HepG2 (cell line): Measurements from ENCODE around the gene CALCR. TPM values are rescaled to one million over a fixed set of nuclear protein-coding genes. Genes with fewer than 3 reads are reported as not detected.

ENCODE experiments used
- ATAC-seq: fragments of 200-7000 bp; cut with Tn5 transposase; 3 replicates; pipeline ENCODE4 v1.9.1; 2020; ENCODE audit warnings: mild to moderate bottlenecking, moderate library complexity
- BruUV-seq: library from RNA; stranded (reverse); fragments of 400-500 nt; replicated peaks from 2 replicates; lab custom pipeline; 2021; lab: Mats Ljungman, UMichigan
- CTCF ChIA-PET: fragments of 300-600 bp; formaldehyde crosslinking; extraction: SDS; loops from one replicate; lab custom pipeline; 2021; ENCODE audit warnings: low total read pairs, inconsistent platforms, low intra/inter-chr PET ratio; lab: Yijun Ruan, JAX
- POLR2A ChIA-PET: fragments of 350-600 bp; sonication (Branson Sonifier 250); formaldehyde crosslinking; loops from one replicate; lab custom pipeline; 2020; ENCODE audit warnings: antibody characterized with exemption, inconsistent platforms; lab: Yijun Ruan, JAX
- DNase-seq: peaks from one replicate; pipeline ENCODE4 v3.0.0-alpha.2; 2015; ENCODE audit warnings: low spot score
- FAIRE-seq: peaks from 3 replicates; lab custom pipeline; 2011; peaks lifted over from hg19 to GRCh38; lab: Jason Lieb, UNC
- H2AFZ ChIP-seq: one replicate; pipeline ENCODE4 v1.6.1; 2011; ENCODE audit warnings: low read length, inconsistent platforms
- H3K27ac ChIP-seq: fragments of 300-600 bp; 3 replicates; pipeline ENCODE4 v1.8.0; 2011; ENCODE audit warnings: mixed run types, mild to moderate bottlenecking, mixed read lengths, low read length, inconsistent platforms; ENCODE audit not compliant: insufficient read depth; ENCODE audit errors: extremely low read length
- H3K27me3 ChIP-seq, 2 experiments: fragments of 200-600 bp in 1 of 2; 2 replicates in 1 of 2; 3 replicates in 1 of 2; pipeline versions ENCODE4 v1.6.0 to v1.8.0; 2011; ENCODE audit warnings: low read length in 2 of 2, mild to moderate bottlenecking in 2 of 2, moderate library complexity in 2 of 2, inconsistent platforms in 1 of 2; ENCODE audit not compliant: insufficient read depth in 2 of 2, control insufficient read depth in 1 of 2
- H3K36me3 ChIP-seq, 2 experiments: fragments of 200-600 bp in 1 of 2; replicated peaks in 1 of 2; 2 replicates in 1 of 2; 3 replicates in 1 of 2; pipeline versions ENCODE4 v1.5.1 to v1.8.0; 2011; ENCODE audit warnings: low read length in 2 of 2, inconsistent platforms in 1 of 2; ENCODE audit not compliant: insufficient read depth in 2 of 2, control insufficient read depth in 1 of 2
- H3K4me1 ChIP-seq: 2 replicates; pipeline ENCODE4 v1.5.1; 2012; ENCODE audit warnings: low read length, inconsistent platforms; ENCODE audit not compliant: insufficient read depth
- H3K4me2 ChIP-seq: 2 replicates; pipeline ENCODE4 v1.6.0; 2011; ENCODE audit warnings: low read depth, low read length, inconsistent platforms
- H3K4me3 ChIP-seq, 3 experiments: fragments of 200-600 bp in 1 of 3; sonication (generic), shearing (Covaris generic) in 1 of 3; replicated peaks in 1 of 3; 2 replicates each; pipeline ENCODE4 v1.5.1; 2011 to 2016; ENCODE audit warnings: low read length in 3 of 3, inconsistent platforms in 2 of 3, low read depth in 2 of 3, mild to moderate bottlenecking in 2 of 3, control low read depth in 1 of 3, mixed read lengths in 1 of 3; ENCODE audit not compliant: insufficient read depth in 1 of 3
- H3K79me2 ChIP-seq: one replicate; pipeline ENCODE4 v1.6.1; 2011; ENCODE audit warnings: low read length, inconsistent platforms; ENCODE audit not compliant: insufficient read depth
- H3K9ac ChIP-seq: 2 replicates; pipeline ENCODE4 v1.6.0; 2011; ENCODE audit warnings: mild to moderate bottlenecking, low read depth, low read length, inconsistent platforms; ENCODE audit not compliant: insufficient read depth
- H3K9me3 ChIP-seq: 2 replicates; pipeline ENCODE4 v1.5.1; 2012; ENCODE audit warnings: mild to moderate bottlenecking, low read length
- H4K20me1 ChIP-seq: 2 replicates; pipeline ENCODE4 v1.6.0; 2011; ENCODE audit warnings: inconsistent platforms, mild to moderate bottlenecking, low read length, moderate library complexity; ENCODE audit not compliant: insufficient read depth
- CAMTA2 ChIP-seq: sonication (generic); formaldehyde crosslinking; IDR thresholded peaks from 2 replicates; pipeline ENCODE4 v1.4.0; 2020; ENCODE audit warnings: mild to moderate bottlenecking, missing genetic modification reagents, borderline replicate concordance
- NCOA2 ChIP-seq: sonication (generic); formaldehyde crosslinking; IDR thresholded peaks from 2 replicates; pipeline ENCODE4 v1.8.0; 2022; ENCODE audit warnings: inconsistent platforms
- NFKB2 ChIP-seq: sonication (generic); formaldehyde crosslinking; IDR thresholded peaks from 2 replicates; pipeline ENCODE4 v1.4.0; 2020; ENCODE audit warnings: missing genetic modification reagents, borderline replicate concordance
- RARG ChIP-seq: sonication (generic); formaldehyde crosslinking; IDR thresholded peaks from 2 replicates; pipeline ENCODE4 v1.4.0; 2020; ENCODE audit warnings: low read depth, mild to moderate bottlenecking, missing genetic modification reagents
- RFX5 ChIP-seq: IDR thresholded peaks from 2 replicates; pipeline ENCODE4 v1.6.1; 2011; ENCODE audit warnings: low read depth, low read length, improper control_type of control experiment
- SMC3 ChIP-seq: IDR thresholded peaks from 2 replicates; pipeline ENCODE4 v1.6.1; 2011; ENCODE audit warnings: low read length, improper control_type of control experiment
- SMYD3 ChIP-seq: sonication (generic); formaldehyde crosslinking; IDR thresholded peaks from 2 replicates; pipeline ENCODE4 v1.8.1; 2023; ENCODE audit warnings: mild to moderate bottlenecking, missing genetic modification reagents
- SP4 ChIP-seq: sonication (generic); formaldehyde crosslinking; IDR thresholded peaks from 2 replicates; pipeline ENCODE4 v1.8.1; 2023; ENCODE audit warnings: mild to moderate bottlenecking, missing genetic modification reagents
- TMF1 ChIP-seq: sonication (generic); formaldehyde crosslinking; IDR thresholded peaks from 2 replicates; pipeline ENCODE4 v1.8.1; 2022; ENCODE audit warnings: low read depth, missing genetic modification reagents
- ZBTB8A ChIP-seq: sonication (generic); formaldehyde crosslinking; IDR thresholded peaks from 2 replicates; pipeline ENCODE4 v1.4.0; 2020; ENCODE audit warnings: mild to moderate bottlenecking, low read depth, missing genetic modification reagents, borderline replicate concordance
- ZC3H4 ChIP-seq: sonication (generic); formaldehyde crosslinking; IDR thresholded peaks from 2 replicates; pipeline ENCODE4 v1.4.0; 2020; ENCODE audit warnings: missing genetic modification reagents, borderline replicate concordance
- ZFY ChIP-seq: sonication (generic); formaldehyde crosslinking; IDR thresholded peaks from 2 replicates; pipeline ENCODE4 v1.4.0; 2020; ENCODE audit warnings: missing genetic modification reagents
- ZNF224 ChIP-seq: sonication (generic); formaldehyde crosslinking; IDR thresholded peaks from 2 replicates; pipeline ENCODE4 v1.5.0; 2020; ENCODE audit warnings: mild to moderate bottlenecking, missing genetic modification reagents
- ZNF296 ChIP-seq: sonication (generic); formaldehyde crosslinking; conservative IDR thresholded peaks from 2 replicates; pipeline ENCODE4 v1.5.0; 2020; ENCODE audit warnings: mild to moderate bottlenecking, missing genetic modification reagents
- ZNF350 ChIP-seq: sonication (generic); formaldehyde crosslinking; IDR thresholded peaks from 2 replicates; pipeline ENCODE4 v1.4.0; 2020; ENCODE audit warnings: mild to moderate bottlenecking, low read depth, missing genetic modification reagents, borderline replicate concordance
- ZNF446 ChIP-seq: sonication (generic); formaldehyde crosslinking; IDR thresholded peaks from 2 replicates; pipeline ENCODE4 v1.5.0; 2020; ENCODE audit warnings: mild to moderate bottlenecking, missing genetic modification reagents
- WGBS: methylation state at CpG from one replicate; pipeline ENCODE4 v1.1.6; 2017; ENCODE audit warnings: low lambda C conversion rate; 5-methylcytosine and 5-hydroxymethylcytosine counted together
- in situ Hi-C: cut with HindIII; loops from 2 replicates; pipeline ENCODE4 v1.10.0; 2017; ENCODE audit warnings: low pct_unique_long_range_greater_than_20kb; ENCODE audit not compliant: extremely low pct_ligation_motif_present
- intact Hi-C: fragments of 100-400 bp; cut with micrococcal nuclease; formaldehyde crosslinking; loops from one replicate; pipeline ENCODE4 v1.10.0; 2022; ENCODE audit not compliant: unreplicated experiment
- polyA plus RNA-seq, 8 experiments: library from polyadenylated mRNA; depleted of rRNA in 3 of 8; stranded (reverse) in 7 of 8; unstranded in 1 of 8; fragments of >200 nt; fragmentation: Illumina TruSeq in 4 of 8; extraction: Trizol in 4 of 8; gene quantifications; 2 replicates each; pipeline versions ENCODE4 v1.2.1 to v1.2.3, GENCODE V29; 2011 to 2016; ENCODE audit warnings: low read depth in 4 of 8, missing spikeins in 1 of 8, mixed read lengths in 1 of 8; ENCODE audit not compliant: insufficient read depth in 1 of 8
- total RNA-seq, 5 experiments: library from RNA; depleted of rRNA; stranded (reverse); fragments of >200 nt; fragmentation: Illumina TruSeq; extraction: Trizol; gene quantifications; 2 replicates each; pipeline ENCODE4 v1.2.3, GENCODE V29; 2016; ENCODE audit warnings: low read depth in 1 of 5
- TF ChIP-seq, protein P1 (sequence below): IDR thresholded peaks from 2 replicates; pipeline ENCODE4 v1.6.1; 2012; ENCODE audit warnings: low read length, improper control_type of control experiment
- TF ChIP-seq, protein P2 (sequence below): sonication (generic); formaldehyde crosslinking; IDR thresholded peaks from 2 replicates; pipeline ENCODE4 v1.4.0; 2020; ENCODE audit warnings: mild to moderate bottlenecking, missing genetic modification reagents
- TF ChIP-seq, protein P3 (sequence below): sonication (generic); formaldehyde crosslinking; IDR thresholded peaks from 2 replicates; pipeline ENCODE4 v1.8.0; 2022; ENCODE audit warnings: missing genetic modification reagents, low read depth, mild to moderate bottlenecking, borderline replicate concordance

Gene CALCR
- total and polyA plus RNA-seq, 2 of the 13 experiments (the other 11 are each of a cell fraction or from before 2014, with no cell fraction given), result not detected

DNA sequence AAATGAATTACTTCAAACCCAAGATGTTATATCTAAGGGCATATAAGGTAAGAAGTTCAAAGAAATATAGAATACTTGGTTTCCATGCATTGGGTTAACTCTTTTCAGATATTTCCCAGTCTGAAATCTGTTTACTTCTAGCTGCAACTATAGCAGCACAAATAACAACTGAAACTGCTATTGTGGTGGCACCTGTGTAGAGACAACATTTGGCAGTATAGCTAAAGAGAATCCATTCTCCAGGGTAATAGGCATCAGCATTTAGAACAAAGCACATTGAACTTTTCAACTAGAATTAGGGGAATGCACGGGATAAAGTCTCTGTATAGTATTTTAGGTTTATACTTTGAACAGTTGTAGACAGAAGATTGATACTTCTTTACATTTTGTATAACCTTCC lies 19.7 kb upstream of the CALCR start (continued):
- TF ChIP-seq ZFY (no peak), SMC3 (no peak)

DNA sequence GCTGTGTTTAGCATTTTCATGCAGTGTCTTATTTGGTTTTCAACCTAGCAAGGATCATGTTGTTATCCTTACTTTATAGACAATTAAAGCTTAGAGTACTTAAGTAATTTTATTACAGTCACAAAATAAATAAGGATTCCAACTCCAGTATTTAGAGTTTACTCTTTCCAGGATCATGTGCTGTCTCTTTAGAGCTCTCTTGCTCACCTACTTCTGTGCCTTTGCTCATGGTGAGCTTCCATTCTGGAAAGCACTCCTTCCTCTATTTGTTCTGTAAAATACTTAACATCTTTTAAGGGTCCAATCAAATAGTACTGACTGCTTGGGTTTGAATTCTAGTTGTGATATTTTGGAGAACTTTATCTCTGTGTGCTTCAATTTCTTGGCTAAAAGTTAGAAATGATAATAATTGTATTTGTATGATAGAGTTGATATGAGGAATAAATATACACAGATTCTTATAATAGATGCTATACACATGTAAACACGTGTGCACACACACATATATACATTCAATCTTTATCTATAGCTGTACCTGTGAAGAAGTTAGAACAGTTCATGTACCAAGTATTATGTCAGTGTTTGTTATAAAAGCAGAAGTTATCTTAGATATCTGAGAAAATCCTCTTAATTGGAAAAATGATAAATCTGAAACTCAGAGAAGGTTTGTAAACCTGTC lies 18.2 kb upstream of the CALCR start:
- no peaks in the 10 kb centered on the region for H3K4me1 ChIP-seq
- intact Hi-C loops (no loop called here), in situ Hi-C loops (no loop called here)
- H3K9me3 ChIP-seq, result no peaks in the 10 kb centered on the region
- DNase-seq (no peak), FAIRE-seq (no peak), ATAC-seq (no peak)
- POLR2A ChIA-PET, result no interaction called here
- no peak overlapping the region for H3K4me2 ChIP-seq
- no peak overlapping the region for H2AFZ ChIP-seq
- no peaks in the 10 kb centered on the region for H3K79me2 ChIP-seq
- H4K20me1 ChIP-seq, result no peaks in the 10 kb centered on the region
- 0% methylated on average over 1 of the region's 1 CpG for WGBS
- H3K4me3 ChIP-seq, result no peak overlapping the region
- TF ChIP-seq, protein P1, sequence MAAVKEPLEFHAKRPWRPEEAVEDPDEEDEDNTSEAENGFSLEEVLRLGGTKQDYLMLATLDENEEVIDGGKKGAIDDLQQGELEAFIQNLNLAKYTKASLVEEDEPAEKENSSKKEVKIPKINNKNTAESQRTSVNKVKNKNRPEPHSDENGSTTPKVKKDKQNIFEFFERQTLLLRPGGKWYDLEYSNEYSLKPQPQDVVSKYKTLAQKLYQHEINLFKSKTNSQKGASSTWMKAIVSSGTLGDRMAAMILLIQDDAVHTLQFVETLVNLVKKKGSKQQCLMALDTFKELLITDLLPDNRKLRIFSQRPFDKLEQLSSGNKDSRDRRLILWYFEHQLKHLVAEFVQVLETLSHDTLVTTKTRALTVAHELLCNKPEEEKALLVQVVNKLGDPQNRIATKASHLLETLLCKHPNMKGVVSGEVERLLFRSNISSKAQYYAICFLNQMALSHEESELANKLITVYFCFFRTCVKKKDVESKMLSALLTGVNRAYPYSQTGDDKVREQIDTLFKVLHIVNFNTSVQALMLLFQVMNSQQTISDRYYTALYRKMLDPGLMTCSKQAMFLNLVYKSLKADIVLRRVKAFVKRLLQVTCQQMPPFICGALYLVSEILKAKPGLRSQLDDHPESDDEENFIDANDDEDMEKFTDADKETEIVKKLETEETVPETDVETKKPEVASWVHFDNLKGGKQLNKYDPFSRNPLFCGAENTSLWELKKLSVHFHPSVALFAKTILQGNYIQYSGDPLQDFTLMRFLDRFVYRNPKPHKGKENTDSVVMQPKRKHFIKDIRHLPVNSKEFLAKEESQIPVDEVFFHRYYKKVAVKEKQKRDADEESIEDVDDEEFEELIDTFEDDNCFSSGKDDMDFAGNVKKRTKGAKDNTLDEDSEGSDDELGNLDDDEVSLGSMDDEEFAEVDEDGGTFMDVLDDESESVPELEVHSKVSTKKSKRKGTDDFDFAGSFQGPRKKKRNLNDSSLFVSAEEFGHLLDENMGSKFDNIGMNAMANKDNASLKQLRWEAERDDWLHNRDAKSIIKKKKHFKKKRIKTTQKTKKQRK, result no peak
- TF ChIP-seq SP4 (no peak), SMYD3 (CRISPR knock-in tag) (no peak), ZNF224 (no peak), ZNF350 (CRISPR knock-in tag) (no peak), NCOA2 (CRISPR knock-in tag) (no peak), ZNF296 (CRISPR knock-in tag) (no peak), ZNF446 (CRISPR knock-in tag) (no peak), RARG (CRISPR knock-in tag) (no peak), ZBTB8A (CRISPR knock-in tag) (no peak), NFKB2 (no peak), RFX5 (no peak), CAMTA2 (CRISPR knock-in tag) (no peak), TMF1 (CRISPR knock-in tag) (no peak), ZC3H4 (no peak)
- TF ChIP-seq, protein P2, sequence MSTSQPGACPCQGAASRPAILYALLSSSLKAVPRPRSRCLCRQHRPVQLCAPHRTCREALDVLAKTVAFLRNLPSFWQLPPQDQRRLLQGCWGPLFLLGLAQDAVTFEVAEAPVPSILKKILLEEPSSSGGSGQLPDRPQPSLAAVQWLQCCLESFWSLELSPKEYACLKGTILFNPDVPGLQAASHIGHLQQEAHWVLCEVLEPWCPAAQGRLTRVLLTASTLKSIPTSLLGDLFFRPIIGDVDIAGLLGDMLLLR, result no peak
- TF ChIP-seq, protein P3, sequence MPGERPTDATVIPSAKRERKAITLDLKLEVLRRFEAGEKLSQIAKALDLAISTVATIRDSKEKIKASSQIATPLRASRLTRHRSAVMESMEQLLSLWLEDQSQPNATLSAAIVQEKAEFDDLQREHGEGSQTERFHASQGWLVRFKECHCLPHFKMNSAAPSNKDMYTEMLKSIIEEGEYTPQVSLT (CRISPR knock-in tag), result no peak
- CTCF ChIA-PET, result no interaction called here
- BruUV-seq, result no TSS peak
- H3K27me3 ChIP-seq, result no peaks in the 10 kb centered on the region
- no peak overlapping the region for H3K27ac ChIP-seq
- H3K36me3 ChIP-seq, result no peaks in the 10 kb centered on the region
- H3K9ac ChIP-seq, result no peak overlapping the region
